Measurements from ENCODE around the gene RACK1. TPM values are rescaled to one million over a fixed set of nuclear protein-coding genes. Genes with fewer than 3 reads are reported as not detected.
"Not testable (repeated sequence)": the region's sequence is repeated elsewhere in the genome, so short reads cannot be mapped to it uniquely, and the experiment has no call there.

RACK1 gene
- total and polyA plus RNA-seq, 2 donors from 2014 or later, result 1,240 to 1,699 TPM

- Histone ChIP-seq H3K4me3 (ENCODE audit: low read length in 3 of 3) (no peak overlapping the region), H3K4me1 (ENCODE audit: control insufficient read depth in 2 of 3, insufficient read depth in 2 of 3, low read depth in 1 of 3, low read length in 3 of 3) (peaks cover 0 to 9% (median 4%) of the 10 kb centered on the region in 3 donors), H3K9ac (ENCODE audit: low read length in 3 of 3) (no peak overlapping the region), H3K27ac (ENCODE audit: low read depth in 2 of 2, low read length in 2 of 2) (no peak overlapping the region), H3K9me3 (ENCODE audit: control insufficient read depth in 2 of 3, insufficient read depth in 1 of 3, low read length in 3 of 3) (no peaks in the 10 kb centered on the region), H3K27me3 (ENCODE audit: control insufficient read depth, insufficient read depth, low read length) (peaks cover 3% of the 10 kb centered on the region), H3K36me3 (ENCODE audit: control insufficient read depth in 2 of 3, insufficient read depth in 3 of 3, low read length in 3 of 3) (no peaks in the 10 kb centered on the region)
- intact Hi-C loops (cut with DNase I), result no loop called here
- TF ChIP-seq, protein P1, sequence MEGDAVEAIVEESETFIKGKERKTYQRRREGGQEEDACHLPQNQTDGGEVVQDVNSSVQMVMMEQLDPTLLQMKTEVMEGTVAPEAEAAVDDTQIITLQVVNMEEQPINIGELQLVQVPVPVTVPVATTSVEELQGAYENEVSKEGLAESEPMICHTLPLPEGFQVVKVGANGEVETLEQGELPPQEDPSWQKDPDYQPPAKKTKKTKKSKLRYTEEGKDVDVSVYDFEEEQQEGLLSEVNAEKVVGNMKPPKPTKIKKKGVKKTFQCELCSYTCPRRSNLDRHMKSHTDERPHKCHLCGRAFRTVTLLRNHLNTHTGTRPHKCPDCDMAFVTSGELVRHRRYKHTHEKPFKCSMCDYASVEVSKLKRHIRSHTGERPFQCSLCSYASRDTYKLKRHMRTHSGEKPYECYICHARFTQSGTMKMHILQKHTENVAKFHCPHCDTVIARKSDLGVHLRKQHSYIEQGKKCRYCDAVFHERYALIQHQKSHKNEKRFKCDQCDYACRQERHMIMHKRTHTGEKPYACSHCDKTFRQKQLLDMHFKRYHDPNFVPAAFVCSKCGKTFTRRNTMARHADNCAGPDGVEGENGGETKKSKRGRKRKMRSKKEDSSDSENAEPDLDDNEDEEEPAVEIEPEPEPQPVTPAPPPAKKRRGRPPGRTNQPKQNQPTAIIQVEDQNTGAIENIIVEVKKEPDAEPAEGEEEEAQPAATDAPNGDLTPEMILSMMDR (IDR thresholded peaks at IDR 0.05; ENCODE audit: borderline replicate concordance, extremely low read depth, insufficient read depth), result no peak
- DNase-seq, result no peak
- FAIRE-seq, result no peak
Observed at GRCh38 chr5:181212934-181213333, 30.8 kb downstream of the RACK1 start.

- peaks cover 0 to 4% (median 4%) of the 10 kb centered on the region in 3 donors for H3K4me1 ChIP-seq (ENCODE audit: control insufficient read depth in 2 of 3, insufficient read depth in 2 of 3, low read depth in 1 of 3, low read length in 3 of 3)
- no peak overlapping the region for H3K9ac ChIP-seq (ENCODE audit: low read length in 3 of 3)
- FAIRE-seq (no peak), DNase-seq (no peak)
- TF ChIP-seq, protein P1 (IDR thresholded peaks at IDR 0.05; ENCODE audit: borderline replicate concordance, extremely low read depth, insufficient read depth), result no peak
- peaks cover 3% of the 10 kb centered on the region for H3K27me3 ChIP-seq (ENCODE audit: control insufficient read depth, insufficient read depth, low read length)
- intact Hi-C loops (cut with DNase I), result no loop called here
- H3K27ac ChIP-seq (ENCODE audit: low read depth in 2 of 2, low read length in 2 of 2), result no peak overlapping the region
- no peaks in the 10 kb centered on the region for H3K9me3 ChIP-seq (ENCODE audit: control insufficient read depth in 2 of 3, insufficient read depth in 1 of 3, low read length in 3 of 3)
- no peak overlapping the region for H3K4me3 ChIP-seq (ENCODE audit: low read length in 3 of 3)
- H3K36me3 ChIP-seq (ENCODE audit: control insufficient read depth in 2 of 3, insufficient read depth in 3 of 3, low read length in 3 of 3), result no peaks in the 10 kb centered on the region
Observed at GRCh38 chr5:181212080-181212479, 31.6 kb downstream of the RACK1 start.

DNA sequence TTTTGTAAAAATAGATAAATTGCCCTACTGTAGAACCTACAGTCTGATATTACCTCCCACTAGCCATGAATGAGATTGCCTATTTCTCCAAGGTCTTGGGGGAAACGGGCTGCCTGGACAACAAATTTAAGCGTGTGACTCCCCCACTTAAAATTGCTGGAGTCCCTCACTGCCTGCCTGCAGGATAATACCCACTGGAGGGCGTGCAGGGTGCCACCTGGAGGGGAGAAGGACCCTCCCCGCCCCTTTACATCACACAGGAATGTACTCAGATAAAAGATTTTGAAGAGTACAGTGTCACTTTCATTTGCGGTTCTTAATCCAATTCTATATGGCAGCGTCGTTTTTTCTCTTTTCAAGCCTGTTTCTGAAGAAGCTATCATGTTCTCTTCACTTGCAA, 32.5 kb downstream of the RACK1 start:
- H3K4me3 ChIP-seq (ENCODE audit: low read length in 3 of 3), result no peak overlapping the region
- DNase-seq, result no peak
- no peak overlapping the region for H3K9ac ChIP-seq (ENCODE audit: low read length in 3 of 3)
- TF ChIP-seq, protein P1 (IDR thresholded peaks at IDR 0.05; ENCODE audit: borderline replicate concordance, extremely low read depth, insufficient read depth), result no peak
- H3K36me3 ChIP-seq (ENCODE audit: control insufficient read depth in 2 of 3, insufficient read depth in 3 of 3, low read length in 3 of 3), result no peaks in the 10 kb centered on the region
- H3K9me3 ChIP-seq (ENCODE audit: control insufficient read depth in 2 of 3, insufficient read depth in 1 of 3, low read length in 3 of 3), result no peaks in the 10 kb centered on the region
- intact Hi-C loops (cut with DNase I), result no loop called here
- H3K27ac ChIP-seq (ENCODE audit: low read depth in 2 of 2, low read length in 2 of 2), result no peak overlapping the region
- peaks cover 0 to 5% (median under 1%) of the 10 kb centered on the region in 3 donors for H3K4me1 ChIP-seq (ENCODE audit: control insufficient read depth in 2 of 3, insufficient read depth in 2 of 3, low read depth in 1 of 3, low read length in 3 of 3)
- H3K27me3 ChIP-seq (ENCODE audit: control insufficient read depth, insufficient read depth, low read length), result peaks cover under 1% of the 10 kb centered on the region
- FAIRE-seq, result no peak

GRCh38 chr5:181210698-181211097, 33.0 kb downstream of the RACK1 start:
- H3K36me3 ChIP-seq (ENCODE audit: control insufficient read depth in 2 of 3, insufficient read depth in 3 of 3, low read length in 3 of 3); FAIRE-seq; H3K27me3 ChIP-seq (ENCODE audit: control insufficient read depth, insufficient read depth, low read length); DNase-seq; intact Hi-C loops (cut with DNase I); H3K9ac ChIP-seq (ENCODE audit: low read length in 3 of 3); H3K4me3 ChIP-seq (ENCODE audit: low read length in 3 of 3); H3K9me3 ChIP-seq (ENCODE audit: control insufficient read depth in 2 of 3, insufficient read depth in 1 of 3, low read length in 3 of 3); H3K27ac ChIP-seq (ENCODE audit: low read depth in 2 of 2, low read length in 2 of 2): not testable (repeated sequence)
- H3K4me1 ChIP-seq (ENCODE audit: control insufficient read depth in 2 of 3, insufficient read depth in 2 of 3, low read depth in 1 of 3, low read length in 3 of 3), result peaks cover 0 to 10% (median 4%) of the 10 kb centered on the region in 3 donors

- DNase-seq; H3K27me3 ChIP-seq (ENCODE audit: control insufficient read depth, insufficient read depth, low read length); H3K9ac ChIP-seq (ENCODE audit: low read length in 3 of 3); intact Hi-C loops (cut with DNase I); H3K27ac ChIP-seq (ENCODE audit: low read depth in 2 of 2, low read length in 2 of 2); H3K9me3 ChIP-seq (ENCODE audit: control insufficient read depth in 2 of 3, insufficient read depth in 1 of 3, low read length in 3 of 3); H3K4me3 ChIP-seq (ENCODE audit: low read length in 3 of 3); H3K36me3 ChIP-seq (ENCODE audit: control insufficient read depth in 2 of 3, insufficient read depth in 3 of 3, low read length in 3 of 3); FAIRE-seq: not testable (repeated sequence)
- H3K4me1 ChIP-seq (ENCODE audit: control insufficient read depth in 2 of 3, insufficient read depth in 2 of 3, low read depth in 1 of 3, low read length in 3 of 3), result peaks cover 0 to 13% (median 6%) of the 10 kb centered on the region in 3 donors
Observed at GRCh38 chr5:181210148-181210547, 33.6 kb downstream of the RACK1 start.

- H3K27ac ChIP-seq (ENCODE audit: low read depth in 2 of 2, low read length in 2 of 2); H3K36me3 ChIP-seq (ENCODE audit: control insufficient read depth in 2 of 3, insufficient read depth in 3 of 3, low read length in 3 of 3); H3K9me3 ChIP-seq (ENCODE audit: control insufficient read depth in 2 of 3, insufficient read depth in 1 of 3, low read length in 3 of 3); H3K27me3 ChIP-seq (ENCODE audit: control insufficient read depth, insufficient read depth, low read length); intact Hi-C loops (cut with DNase I); H3K4me3 ChIP-seq (ENCODE audit: low read length in 3 of 3); H3K9ac ChIP-seq (ENCODE audit: low read length in 3 of 3); FAIRE-seq; DNase-seq: not testable (repeated sequence)
- H3K4me1 ChIP-seq (ENCODE audit: control insufficient read depth in 2 of 3, insufficient read depth in 2 of 3, low read depth in 1 of 3, low read length in 3 of 3), result peaks cover 0 to 13% (median 9%) of the 10 kb centered on the region in 3 donors
Observed at GRCh38 chr5:181209006-181209405, 34.7 kb downstream of the RACK1 start.
